Measurements from ENCODE around the gene ATP8A2. TPM values are rescaled to one million over a fixed set of nuclear protein-coding genes. Genes with fewer than 3 reads are reported as not detected.

The ATP8A2 gene
- total RNA-seq, 1 experiment from 2014 or later: 5.2 TPM

DNA sequence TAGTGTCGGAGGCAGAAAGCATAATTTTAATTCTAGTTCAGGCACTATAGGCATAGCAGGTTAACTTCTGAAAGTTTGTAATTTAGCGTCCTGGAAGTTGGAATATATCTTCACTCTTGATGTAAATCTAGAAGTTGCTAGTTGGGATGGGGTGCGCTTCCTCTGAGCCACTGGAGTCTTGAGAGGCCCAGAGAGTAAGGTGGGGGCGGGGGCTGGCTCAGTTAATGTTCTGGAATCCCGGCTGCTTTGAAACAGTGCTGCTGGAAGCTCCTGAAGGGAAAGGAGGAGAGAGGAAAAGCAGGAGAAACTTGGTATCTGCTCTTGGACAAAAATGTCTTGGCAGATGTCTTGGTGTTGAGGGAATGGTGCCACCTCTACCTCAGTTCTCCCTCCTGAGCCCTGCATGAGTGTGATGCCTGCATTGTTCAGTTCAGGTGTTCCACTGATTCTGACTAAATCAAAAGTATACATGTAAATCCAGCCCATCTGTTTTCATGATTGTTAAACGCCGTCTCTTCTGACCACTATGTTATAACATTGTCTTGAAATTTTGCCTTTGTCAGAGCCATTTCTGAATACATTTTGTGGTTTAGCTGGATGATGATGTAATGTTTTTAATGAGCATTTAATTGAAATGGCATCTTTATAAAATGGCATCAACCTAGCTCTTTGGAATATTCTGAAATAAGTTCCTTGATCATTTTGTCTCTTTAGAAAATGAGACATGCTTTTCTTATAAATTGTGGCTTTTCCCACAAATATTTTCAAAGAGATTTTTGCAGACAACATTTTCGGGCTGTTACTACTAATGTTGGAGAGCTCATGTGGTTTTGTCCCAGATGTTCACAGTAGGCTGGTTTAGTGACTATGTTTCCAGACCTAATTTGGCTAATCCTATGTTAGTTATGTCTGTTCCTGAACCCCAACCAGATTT, 477.3 kb downstream of the ATP8A2 start (continued):
- TF ChIP-seq, protein P1, sequence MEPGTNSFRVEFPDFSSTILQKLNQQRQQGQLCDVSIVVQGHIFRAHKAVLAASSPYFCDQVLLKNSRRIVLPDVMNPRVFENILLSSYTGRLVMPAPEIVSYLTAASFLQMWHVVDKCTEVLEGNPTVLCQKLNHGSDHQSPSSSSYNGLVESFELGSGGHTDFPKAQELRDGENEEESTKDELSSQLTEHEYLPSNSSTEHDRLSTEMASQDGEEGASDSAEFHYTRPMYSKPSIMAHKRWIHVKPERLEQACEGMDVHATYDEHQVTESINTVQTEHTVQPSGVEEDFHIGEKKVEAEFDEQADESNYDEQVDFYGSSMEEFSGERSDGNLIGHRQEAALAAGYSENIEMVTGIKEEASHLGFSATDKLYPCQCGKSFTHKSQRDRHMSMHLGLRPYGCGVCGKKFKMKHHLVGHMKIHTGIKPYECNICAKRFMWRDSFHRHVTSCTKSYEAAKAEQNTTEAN (CRISPR knock-in tag; IDR thresholded peaks at IDR 0.05): no peak
- TF ChIP-seq GABPB1 (CRISPR knock-in tag; IDR thresholded peaks at IDR 0.05) (no peak), EMX1 (CRISPR knock-in tag; IDR thresholded peaks at IDR 0.05) (no peak)

DNA sequence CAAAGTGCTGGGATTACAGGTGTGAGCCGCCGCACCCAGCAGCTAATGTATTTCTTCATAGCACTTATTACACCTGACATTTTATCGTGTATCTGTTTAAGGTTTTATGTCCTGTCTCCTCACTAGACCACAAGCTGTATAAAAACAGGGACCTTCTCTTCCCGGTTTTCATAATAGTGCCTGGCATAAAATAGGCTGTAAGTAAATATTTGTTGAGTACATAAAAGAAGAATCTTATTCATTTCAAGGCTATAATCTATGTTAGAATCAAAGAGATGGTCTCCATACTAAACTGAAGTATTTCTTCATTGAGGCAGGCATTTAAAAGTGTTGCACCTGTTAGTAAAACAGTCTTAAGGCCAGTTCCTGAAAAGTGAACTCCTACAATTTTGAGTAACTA, 486.1 kb downstream of the ATP8A2 start:
- DNase-seq (ENCODE audit: low spot score) (no peak), ATAC-seq (no peak)
- H3K27ac Mint-ChIP-seq: no peak overlapping the region
- H3K27me3 Mint-ChIP-seq (ENCODE audit: low read depth): no peaks in the 10 kb centered on the region
- no peaks in the 10 kb centered on the region for H3K9me3 Mint-ChIP-seq
- no peaks in the 10 kb centered on the region for H3K4me1 Mint-ChIP-seq
- ChIA-PET POLR2A (no interaction called here), CTCF (interaction anchor here (1.4 kb wide), 1 partner anchor 28 kb away, joined by 7 read pairs; no protein-coding TSS in a partner anchor)
- no peak overlapping the region for H3K4me3 Mint-ChIP-seq
- no peaks in the 10 kb centered on the region for H3K36me3 Mint-ChIP-seq
- TF ChIP-seq CREM (CRISPR knock-in tag; IDR thresholded peaks at IDR 0.05): no peak

DNA sequence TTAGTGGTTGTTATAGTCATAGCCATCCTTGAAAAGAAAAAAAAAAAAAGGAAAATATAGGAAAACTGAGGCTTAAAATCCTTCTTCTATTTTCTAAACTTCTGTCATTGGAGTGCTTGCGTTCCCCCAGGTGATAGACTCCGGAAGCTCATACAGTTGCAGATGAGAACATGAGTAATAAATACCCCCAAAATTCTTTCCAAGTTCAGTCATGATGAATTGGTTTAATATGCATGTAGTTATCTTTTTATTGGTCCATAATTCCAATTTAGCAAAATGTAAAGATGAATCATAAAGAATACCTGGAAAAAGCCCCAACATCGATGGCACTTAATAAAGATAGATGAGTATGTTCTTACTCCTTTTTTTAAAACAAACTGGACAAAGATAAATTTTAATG, 487.8 kb downstream of the ATP8A2 start:
- ATAC-seq (no peak), DNase-seq (ENCODE audit: low spot score) (no peak)
- H3K27ac Mint-ChIP-seq: no peak overlapping the region
- CTCF ChIA-PET: no interaction called here
- no peaks in the 10 kb centered on the region for H3K27me3 Mint-ChIP-seq (ENCODE audit: low read depth)
- no peaks in the 10 kb centered on the region for H3K9me3 Mint-ChIP-seq
- H3K4me1 Mint-ChIP-seq: no peaks in the 10 kb centered on the region
- TF ChIP-seq EMX1 (CRISPR knock-in tag; IDR thresholded peaks at IDR 0.05): no peak
- TF ChIP-seq, protein P2, sequence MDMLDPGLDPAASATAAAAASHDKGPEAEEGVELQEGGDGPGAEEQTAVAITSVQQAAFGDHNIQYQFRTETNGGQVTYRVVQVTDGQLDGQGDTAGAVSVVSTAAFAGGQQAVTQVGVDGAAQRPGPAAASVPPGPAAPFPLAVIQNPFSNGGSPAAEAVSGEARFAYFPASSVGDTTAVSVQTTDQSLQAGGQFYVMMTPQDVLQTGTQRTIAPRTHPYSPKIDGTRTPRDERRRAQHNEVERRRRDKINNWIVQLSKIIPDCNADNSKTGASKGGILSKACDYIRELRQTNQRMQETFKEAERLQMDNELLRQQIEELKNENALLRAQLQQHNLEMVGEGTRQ (CRISPR knock-in tag; IDR thresholded peaks at IDR 0.05): no peak
- TF ChIP-seq GRHL2 (CRISPR knock-in tag; IDR thresholded peaks at IDR 0.05; ENCODE audit: insufficient replicate concordance, severe bottlenecking): no peak
- TF ChIP-seq, protein P3, sequence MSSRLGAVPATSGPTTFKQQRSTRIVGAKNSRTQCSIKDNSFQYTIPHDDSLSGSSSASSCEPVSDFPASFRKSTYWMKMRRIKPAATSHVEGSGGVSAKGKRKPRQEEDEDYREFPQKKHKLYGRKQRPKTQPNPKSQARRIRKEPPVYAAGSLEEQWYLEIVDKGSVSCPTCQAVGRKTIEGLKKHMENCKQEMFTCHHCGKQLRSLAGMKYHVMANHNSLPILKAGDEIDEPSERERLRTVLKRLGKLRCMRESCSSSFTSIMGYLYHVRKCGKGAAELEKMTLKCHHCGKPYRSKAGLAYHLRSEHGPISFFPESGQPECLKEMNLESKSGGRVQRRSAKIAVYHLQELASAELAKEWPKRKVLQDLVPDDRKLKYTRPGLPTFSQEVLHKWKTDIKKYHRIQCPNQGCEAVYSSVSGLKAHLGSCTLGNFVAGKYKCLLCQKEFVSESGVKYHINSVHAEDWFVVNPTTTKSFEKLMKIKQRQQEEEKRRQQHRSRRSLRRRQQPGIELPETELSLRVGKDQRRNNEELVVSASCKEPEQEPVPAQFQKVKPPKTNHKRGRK (CRISPR knock-in tag; IDR thresholded peaks at IDR 0.05; ENCODE audit: borderline replicate concordance): no peak
- TF ChIP-seq ZBTB21 (CRISPR knock-in tag; IDR thresholded peaks at IDR 0.05; ENCODE audit: borderline replicate concordance): no peak
- TF ChIP-seq, protein P4, sequence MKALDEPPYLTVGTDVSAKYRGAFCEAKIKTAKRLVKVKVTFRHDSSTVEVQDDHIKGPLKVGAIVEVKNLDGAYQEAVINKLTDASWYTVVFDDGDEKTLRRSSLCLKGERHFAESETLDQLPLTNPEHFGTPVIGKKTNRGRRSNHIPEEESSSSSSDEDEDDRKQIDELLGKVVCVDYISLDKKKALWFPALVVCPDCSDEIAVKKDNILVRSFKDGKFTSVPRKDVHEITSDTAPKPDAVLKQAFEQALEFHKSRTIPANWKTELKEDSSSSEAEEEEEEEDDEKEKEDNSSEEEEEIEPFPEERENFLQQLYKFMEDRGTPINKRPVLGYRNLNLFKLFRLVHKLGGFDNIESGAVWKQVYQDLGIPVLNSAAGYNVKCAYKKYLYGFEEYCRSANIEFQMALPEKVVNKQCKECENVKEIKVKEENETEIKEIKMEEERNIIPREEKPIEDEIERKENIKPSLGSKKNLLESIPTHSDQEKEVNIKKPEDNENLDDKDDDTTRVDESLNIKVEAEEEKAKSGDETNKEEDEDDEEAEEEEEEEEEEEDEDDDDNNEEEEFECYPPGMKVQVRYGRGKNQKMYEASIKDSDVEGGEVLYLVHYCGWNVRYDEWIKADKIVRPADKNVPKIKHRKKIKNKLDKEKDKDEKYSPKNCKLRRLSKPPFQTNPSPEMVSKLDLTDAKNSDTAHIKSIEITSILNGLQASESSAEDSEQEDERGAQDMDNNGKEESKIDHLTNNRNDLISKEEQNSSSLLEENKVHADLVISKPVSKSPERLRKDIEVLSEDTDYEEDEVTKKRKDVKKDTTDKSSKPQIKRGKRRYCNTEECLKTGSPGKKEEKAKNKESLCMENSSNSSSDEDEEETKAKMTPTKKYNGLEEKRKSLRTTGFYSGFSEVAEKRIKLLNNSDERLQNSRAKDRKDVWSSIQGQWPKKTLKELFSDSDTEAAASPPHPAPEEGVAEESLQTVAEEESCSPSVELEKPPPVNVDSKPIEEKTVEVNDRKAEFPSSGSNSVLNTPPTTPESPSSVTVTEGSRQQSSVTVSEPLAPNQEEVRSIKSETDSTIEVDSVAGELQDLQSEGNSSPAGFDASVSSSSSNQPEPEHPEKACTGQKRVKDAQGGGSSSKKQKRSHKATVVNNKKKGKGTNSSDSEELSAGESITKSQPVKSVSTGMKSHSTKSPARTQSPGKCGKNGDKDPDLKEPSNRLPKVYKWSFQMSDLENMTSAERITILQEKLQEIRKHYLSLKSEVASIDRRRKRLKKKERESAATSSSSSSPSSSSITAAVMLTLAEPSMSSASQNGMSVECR (CRISPR knock-in tag; IDR thresholded peaks at IDR 0.05; ENCODE audit: borderline replicate concordance): no peak
- TF ChIP-seq, protein P1 (CRISPR knock-in tag; IDR thresholded peaks at IDR 0.05): no peak
- H3K4me3 Mint-ChIP-seq: no peak overlapping the region
- no peaks in the 10 kb centered on the region for H3K36me3 Mint-ChIP-seq
- POLR2A ChIA-PET: no interaction called here

Measured in WTC11 (cell line).